AG10803 (cell line): Measurements from ENCODE around the gene GNG14.
"Not testable (repeated sequence)": the region's sequence is repeated elsewhere in the genome, so short reads cannot be mapped to it uniquely, and the experiment has no call there.

Source experiments
- DNase-seq: peaks from one replicate; pipeline ENCODE4 v3.0.0; 2010; ENCODE audit warnings: low read depth
- H3K4me3 ChIP-seq: 2 replicates; pipeline ENCODE4 v1.5.1; 2011; ENCODE audit warnings: mild to moderate bottlenecking, low read length, control low read depth
- TF ChIP-seq, protein P1 (sequence below): conservative IDR thresholded peaks from 2 replicates; pipeline ENCODE4 v1.5.1; 2011; ENCODE audit warnings: mild to moderate bottlenecking, low read length, control low read depth, inconsistent platforms

GNG14 gene

DNA sequence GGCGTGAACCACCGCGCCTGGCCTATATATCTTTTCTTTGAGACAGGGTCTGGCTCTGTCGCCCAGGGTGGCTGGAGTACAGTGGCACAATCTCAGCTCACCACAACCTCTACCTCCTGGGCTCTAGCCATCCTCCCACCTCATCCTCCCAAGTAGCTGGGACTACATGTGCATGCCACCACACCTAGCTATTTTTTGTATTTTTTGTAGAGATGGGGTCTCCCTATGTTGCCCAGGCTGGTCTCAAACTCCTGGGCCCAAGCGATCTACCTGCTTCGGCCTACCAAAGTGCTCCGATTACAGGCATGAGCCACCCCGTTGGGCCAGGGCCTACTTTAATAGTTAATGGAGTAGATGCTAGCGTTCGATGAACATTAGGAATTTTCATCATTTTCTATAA, 32.5 kb downstream of the GNG14 start:
- no peak for DNase-seq
- H3K4me3 ChIP-seq, result peak overlapping the region; percentile 86
- TF ChIP-seq, protein P1, sequence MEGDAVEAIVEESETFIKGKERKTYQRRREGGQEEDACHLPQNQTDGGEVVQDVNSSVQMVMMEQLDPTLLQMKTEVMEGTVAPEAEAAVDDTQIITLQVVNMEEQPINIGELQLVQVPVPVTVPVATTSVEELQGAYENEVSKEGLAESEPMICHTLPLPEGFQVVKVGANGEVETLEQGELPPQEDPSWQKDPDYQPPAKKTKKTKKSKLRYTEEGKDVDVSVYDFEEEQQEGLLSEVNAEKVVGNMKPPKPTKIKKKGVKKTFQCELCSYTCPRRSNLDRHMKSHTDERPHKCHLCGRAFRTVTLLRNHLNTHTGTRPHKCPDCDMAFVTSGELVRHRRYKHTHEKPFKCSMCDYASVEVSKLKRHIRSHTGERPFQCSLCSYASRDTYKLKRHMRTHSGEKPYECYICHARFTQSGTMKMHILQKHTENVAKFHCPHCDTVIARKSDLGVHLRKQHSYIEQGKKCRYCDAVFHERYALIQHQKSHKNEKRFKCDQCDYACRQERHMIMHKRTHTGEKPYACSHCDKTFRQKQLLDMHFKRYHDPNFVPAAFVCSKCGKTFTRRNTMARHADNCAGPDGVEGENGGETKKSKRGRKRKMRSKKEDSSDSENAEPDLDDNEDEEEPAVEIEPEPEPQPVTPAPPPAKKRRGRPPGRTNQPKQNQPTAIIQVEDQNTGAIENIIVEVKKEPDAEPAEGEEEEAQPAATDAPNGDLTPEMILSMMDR, result no peak

DNA sequence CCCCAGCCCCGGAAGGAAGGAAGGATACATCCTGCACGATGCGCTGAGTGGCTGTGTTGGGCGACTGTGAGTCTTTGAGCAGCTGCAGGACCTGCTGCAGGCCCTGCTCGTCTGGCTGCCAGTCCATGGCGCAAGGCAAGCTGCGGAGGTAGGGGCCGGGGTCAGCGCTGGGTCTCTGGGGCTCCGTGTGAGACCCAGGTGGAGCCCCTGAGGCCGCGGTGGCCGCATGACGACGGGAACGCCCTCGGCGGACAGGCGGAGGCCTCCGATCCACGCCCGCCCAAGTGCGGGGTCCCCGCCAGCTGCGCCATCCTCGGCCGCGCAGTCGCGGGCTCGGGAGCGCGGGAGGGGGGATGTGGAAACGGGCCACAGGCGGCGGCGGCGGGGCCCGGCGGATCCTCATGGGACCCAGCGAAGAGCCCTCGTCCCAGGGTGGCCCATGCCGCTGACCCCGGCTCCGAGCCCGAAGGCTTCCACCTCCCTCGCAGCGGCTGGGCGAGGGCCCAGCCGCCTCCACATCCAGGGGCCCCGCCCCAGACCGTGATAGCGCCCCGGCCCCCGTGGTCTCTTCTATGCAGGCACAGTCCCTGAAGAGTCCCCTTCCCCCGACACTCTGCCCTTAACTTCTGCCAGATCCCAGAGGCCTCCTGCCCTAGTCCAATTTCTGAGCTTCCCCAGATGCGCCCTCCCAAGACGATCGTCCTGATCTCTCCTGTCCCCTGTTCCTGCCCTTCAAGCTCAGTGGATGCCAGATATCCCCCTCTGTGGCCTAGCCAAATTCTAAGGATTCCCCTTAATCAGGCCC, 33.3 kb downstream of the GNG14 start:
- DNase-seq, result peak; percentile 29
- TF ChIP-seq, protein P1, result no peak
- peak overlapping the region; percentile 86 for H3K4me3 ChIP-seq

DNA sequence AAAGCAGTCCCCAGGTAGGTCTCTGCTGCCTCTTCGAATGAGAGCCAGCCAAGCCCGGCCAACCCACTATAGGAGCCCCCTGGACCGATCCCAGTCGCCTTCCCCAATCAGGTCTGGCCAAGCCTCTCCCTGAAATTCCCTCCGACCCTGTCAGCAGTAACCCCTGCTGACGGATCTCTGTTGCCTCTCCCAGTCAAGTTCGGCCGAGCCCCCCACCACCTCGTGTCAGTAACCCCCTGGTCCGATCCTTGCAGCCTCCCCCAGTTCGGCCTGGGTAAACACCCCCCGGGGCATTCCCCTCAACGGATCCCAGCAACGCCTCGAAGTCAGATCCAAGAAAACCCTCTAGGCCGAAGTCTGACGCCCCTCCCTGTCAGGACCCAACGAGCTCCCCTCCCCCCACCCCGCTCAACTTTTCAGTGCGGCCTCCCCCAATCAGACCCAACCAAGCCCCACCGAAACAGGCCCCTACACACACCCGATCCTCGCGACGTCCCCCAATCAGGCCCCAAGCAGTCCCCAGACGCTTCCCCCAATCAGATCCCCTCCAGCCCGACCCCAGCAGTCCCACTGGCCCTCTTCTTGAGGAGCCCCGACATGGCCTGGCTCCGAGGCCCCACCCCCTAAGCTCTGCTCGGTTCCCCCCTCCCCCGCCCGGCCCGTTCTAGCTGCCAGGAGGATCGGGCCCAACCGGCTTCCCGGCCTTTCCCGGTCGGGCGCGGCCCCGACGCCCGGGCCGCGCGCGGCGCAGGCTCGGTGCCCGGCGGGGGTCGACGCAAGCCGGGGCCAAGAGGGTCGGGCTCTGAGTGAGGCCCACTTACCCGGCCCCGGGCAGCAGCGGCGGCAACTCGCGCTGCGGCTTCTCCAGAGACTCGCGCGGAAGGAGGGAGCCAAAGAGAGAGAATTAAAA, 34.1 kb downstream of the GNG14 start:
- TF ChIP-seq, protein P1, result no peak
- peak overlapping the region; percentile 86 for H3K4me3 ChIP-seq
- DNase-seq, result peak; percentile 70

DNA sequence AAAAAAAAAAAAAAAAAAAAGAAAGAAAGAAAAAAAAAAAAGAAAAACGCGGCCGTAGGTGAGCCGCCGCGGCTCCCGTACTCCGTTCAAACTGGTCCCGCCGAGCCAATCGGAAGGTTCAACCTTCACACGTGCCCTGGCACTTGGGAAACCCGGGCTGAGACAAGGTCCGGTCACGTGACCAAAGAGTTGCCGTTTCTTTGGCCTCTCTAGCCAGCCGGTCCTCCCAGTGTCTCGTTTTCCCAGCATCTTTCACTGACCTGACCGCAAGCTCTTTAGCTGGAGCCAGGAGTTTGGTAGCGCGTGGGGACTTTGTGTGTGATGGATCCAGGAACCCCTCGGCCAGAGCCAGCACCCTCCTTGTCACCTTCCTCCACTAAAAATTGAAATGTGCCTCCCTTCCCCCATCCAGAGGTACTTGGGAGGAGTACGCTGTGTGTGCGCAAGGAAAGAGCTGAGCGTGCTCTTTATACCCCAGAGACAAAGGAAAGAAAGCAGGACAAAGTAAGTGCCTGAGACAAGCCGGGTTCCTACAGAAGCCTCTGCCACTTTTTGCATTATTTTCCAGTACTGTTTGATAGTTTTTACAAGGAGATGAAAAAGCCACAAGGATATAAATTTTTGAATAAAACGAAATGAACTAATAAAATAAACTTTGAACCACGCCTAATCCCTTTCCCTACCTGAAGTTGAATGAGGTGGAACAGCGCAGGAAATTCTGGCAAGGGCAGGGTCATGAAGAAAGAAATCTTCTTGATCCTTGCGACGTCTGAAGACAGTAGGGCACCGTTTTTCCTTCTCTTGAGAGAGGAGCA, 35.0 kb downstream of the GNG14 start:
- peak; percentile 99 for DNase-seq
- TF ChIP-seq, protein P1, result no peak
- H3K4me3 ChIP-seq, result peak overlapping the region; percentile 86

DNA sequence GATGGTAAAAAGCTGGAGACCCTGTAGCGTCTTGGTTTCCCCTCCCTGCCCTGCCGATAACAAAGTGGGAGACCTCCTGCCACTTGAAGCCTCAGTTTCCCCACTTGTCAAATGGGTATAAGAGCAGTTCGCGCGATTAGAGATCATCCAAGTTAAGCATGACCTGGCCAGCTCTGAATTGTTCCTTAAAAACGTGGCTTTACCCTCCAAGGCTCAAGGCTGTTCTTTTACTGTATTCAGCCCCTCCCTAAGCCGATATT, 35.5 kb downstream of the GNG14 start:
- peak overlapping the region; percentile 86 for H3K4me3 ChIP-seq
- TF ChIP-seq, protein P1, result no peak
- no peak for DNase-seq

DNA sequence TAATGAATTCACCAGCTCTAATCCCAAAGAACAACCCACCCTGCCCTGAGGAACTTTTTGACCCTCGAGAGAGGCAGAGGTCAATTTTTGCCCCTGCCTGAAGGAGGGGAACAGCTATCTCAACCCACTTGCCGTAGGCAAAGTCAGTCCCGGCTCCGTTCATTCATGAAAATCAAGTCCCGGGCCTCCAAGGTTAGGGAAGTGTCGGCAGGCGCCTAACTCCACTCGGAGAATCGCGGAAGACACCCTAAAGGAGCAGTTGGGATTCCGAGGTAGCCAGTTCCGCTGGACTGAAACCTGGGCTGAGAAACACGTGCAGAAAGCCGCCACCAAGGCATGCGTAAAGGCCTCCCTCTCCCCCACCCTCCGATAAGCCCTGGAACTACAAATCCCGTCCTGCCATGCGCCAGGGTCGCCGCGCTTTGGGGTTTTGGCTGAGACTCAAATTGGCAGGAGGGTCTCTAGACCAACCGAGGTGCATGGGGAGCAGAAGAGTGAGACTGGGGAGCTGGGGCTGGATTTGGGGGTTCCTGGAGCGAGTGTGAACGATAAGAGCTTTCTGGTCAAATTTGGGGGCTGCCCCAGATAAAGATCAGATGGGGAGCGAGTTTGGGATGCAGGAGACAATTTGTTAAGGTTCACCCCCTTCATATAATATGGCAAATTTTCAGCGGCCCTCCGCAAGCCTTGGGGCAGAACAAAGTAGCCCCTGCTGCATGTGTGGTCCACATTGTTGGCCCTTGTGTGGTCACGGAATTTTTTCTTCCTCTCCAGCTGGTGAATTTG, 36.0 kb downstream of the GNG14 start, which contains the start of gene TNPO2:
TNPO2 (minus strand) TSS at position 292 of the 786 bp plus-strand sequence. CDS start 2,955 bp downstream, outside the sequence.
- H3K4me3 ChIP-seq, result peak within 1 kb of the TSS; percentile 86
- TF ChIP-seq, protein P1, result no peak
- peak; percentile 46 for DNase-seq

DNA sequence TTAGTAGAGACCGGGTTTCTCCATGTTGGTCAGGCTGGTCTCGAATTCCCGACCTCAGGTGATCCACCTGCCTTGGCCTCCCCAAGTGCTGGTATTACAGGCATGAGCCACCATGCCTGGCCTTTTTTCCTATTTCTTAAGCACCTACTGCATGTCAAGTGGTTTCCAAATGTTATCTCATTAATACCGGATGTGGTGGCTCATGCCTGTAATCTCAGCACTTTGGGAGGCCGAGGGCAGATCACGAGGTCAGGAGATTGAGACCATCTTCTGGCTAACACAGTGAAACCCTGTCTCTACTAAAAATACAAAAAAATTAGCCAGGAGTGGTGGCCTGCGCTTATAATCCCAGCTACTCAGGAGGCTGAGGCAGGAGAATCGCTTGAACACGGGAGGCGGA, 37.8 kb downstream of the GNG14 start:
- H3K4me3 ChIP-seq, DNase-seq: not testable (repeated sequence)
